ENCODE measurements around the gene CCDC92B. TPM values are rescaled to one million over a fixed set of nuclear protein-coding genes. Genes with fewer than 3 reads are reported as not detected.

The CCDC92B gene
- total RNA-seq, 1 donor from 2014 or later: 0.68 TPM

DNA sequence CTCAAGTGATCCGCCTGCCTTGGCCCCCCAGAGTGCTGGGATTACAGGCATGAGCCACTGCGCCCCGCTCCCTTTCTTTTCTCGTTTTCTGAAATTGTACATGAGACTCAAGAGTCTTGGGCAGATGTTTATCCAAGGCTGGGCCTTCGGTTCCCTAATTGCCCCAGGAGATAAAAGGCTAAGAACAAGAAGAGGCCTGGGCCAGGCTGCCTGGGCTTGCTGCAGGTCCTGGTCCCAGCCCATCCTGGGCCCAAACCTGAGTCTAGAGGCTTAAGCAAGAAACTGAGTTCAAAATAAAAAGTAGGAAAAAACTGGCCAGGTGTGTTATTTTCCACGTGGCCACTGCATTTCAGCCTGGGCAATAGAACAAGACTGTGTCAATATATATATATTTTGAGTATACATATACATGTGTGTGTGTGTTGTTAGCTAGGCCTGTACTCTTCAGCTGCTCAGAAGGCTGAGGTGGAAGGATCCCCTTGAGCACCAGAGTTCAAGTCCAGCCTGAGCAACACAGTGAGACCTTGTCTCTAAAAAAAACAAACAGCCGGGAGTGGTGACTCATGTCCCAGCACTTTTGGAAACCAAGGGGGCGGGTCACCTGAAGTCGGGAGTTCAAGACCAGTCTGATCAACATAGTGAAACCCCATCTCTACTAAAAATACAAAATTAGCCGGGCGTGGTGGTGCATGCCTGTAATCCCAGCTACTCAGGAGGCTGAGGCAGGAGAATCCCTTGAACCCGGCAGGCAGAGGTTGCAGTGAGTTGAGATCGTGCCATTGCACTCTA, 31.1 kb downstream of the CCDC92B start:
- ATAC-seq: peak; percentile 61

DNA sequence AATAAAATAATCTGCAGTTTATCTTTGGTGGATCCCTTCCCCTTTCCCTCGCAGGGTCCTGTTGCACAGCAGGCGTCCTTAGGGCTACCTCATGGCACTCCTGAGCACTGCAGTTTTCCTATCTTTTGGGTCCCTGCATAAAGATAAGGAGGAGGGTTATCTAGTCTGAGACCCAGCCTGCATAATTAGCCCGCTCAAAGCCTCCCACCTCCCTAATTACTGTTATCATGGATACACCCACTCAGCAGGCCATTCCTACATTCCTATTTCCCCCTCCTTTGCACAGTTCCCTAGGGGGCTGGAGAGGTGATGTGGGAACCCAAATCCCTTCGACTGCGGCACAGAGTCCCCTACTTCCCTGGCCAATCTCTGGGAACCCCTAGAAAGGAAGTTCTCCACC, 32.8 kb downstream of the CCDC92B start:
- ATAC-seq: no peak

DNA sequence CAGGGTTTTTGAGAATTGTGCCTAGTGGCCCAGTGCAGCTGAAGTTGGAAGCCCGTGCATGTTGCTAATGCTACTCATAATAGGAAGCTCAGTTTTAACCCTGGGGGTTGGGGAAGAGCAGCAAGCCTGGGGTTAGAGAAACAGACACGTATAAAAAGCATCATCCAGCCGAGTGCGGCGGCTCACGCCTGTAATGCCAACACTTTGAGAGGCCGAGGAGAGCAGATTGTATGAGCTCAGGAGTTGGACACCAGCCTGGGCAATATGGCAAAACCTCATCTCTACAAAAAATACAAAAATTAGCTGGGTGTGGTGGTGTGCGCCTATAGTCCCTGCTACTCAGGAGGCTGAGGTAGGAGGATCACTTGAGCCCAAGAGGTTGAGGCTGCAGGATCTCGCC, 35.6 kb downstream of the CCDC92B start:
- no peak for ATAC-seq

DNA sequence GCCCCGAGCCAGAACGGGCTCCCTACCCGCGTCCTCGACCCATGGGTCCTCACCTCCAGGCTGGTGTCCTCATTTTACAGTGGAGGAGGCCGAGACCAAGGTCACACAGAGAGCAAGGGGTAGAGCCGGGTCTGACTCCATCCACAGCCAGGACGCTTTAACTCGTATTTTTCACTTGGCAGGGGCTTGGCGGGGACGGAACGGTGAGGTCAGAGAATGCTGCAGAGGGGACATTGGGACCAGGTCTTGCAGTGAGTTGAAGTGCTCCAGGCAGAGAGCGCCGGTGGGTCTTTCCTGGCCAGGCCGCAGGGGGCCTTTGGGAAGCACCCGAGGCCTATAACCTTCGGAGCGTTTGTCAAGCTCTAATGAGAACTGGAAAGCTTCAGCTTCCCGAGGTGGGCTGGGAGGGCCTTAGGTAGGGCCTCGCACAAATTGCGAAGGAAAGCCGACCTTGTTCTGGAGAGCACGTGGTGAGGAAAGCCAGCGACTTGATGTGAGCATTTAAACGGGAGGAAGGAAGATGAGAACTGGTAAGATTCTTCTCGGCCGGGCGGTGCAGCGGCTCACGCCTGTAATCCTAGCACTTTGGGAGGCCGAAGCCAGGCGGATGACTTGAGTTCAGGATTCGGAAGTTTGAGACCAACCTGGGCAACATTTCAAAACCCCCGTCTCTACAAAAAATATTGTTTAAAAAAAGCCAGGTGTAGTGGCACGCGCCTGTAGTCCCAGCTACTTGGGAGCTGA, 37.0 kb downstream of the CCDC92B start:
- ATAC-seq: peak; percentile 0

DNA sequence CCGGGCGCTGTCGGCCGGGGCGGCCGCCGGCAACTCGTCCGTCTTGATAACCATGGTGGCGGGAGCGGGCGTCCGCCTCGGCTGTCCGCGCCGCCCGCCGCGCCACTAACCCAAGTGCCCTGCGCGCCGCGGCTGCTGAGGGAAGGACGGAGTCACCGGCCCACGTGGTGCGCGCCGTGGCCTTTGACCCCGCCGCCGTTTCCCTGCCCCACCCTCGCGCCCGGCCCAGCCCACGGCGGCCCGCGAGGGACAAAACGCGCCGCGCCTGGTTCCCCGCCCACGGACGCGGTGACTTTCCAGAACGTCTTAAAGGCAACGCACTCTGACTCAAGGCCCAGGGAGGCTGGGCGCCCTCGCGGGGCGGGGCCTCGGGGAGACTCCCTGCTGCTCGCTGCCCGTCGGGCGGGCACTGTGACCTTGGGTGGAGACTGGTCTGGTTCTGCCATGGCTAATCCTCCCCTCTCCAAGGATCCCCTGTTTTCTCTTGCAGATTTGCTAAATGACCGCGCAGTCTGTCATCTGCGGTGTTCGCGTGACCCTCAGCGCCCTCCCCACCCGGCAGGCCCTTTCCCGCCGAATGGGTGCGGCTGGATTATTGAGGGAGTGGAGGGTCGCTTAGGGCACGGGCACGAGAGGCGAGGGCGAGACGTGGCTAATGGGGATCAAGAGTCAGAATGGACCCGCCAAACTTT, 37.7 kb downstream of the CCDC92B start, which contains the start of gene CLUH:
TSS of gene CLUH (minus strand) at position 157 of the 692 bp plus-strand sequence. CDS start at position 54, 103 bp downstream.
- ATAC-seq: peak; percentile 83

DNA sequence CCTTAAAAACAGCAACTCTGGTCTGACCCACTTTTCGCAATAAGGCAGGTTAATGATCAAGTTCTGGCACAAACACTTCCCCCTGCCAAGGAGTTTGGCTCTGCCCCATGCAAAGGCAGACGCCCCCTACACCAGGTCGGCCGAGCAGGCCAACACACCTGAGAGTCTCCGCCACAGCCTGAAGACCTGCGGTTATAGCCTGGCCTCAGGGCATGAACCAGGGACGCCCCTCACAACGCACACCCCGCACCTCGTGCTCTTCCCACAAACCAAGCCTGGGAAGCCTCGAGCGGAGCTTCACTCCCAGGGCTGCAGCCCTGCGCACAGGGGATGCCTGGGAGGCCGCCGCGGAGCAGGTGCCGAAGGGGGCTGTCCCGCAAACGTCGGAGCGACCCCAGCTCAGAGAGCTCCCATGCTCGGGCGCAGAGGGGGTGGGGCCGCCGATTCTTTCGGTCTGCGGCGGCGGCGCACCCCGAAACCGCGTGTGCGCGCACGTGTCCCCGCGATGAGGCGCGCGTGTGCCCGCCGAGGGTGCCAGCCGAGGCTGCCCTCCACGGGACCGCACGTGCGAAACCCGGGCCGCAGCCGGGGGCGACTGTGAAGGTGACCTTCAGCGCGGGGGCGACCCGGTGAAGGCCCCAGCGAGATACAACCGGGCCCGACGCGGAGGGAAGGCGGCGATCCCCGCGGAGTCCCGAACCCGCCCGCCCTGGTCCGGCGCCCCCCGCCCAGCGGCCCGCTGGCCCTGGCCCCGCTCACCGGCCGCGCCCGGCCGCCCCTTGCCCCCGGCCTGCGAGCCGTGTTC, 38.4 kb downstream of the CCDC92B start:
- peak; percentile 10 for ATAC-seq

DNA sequence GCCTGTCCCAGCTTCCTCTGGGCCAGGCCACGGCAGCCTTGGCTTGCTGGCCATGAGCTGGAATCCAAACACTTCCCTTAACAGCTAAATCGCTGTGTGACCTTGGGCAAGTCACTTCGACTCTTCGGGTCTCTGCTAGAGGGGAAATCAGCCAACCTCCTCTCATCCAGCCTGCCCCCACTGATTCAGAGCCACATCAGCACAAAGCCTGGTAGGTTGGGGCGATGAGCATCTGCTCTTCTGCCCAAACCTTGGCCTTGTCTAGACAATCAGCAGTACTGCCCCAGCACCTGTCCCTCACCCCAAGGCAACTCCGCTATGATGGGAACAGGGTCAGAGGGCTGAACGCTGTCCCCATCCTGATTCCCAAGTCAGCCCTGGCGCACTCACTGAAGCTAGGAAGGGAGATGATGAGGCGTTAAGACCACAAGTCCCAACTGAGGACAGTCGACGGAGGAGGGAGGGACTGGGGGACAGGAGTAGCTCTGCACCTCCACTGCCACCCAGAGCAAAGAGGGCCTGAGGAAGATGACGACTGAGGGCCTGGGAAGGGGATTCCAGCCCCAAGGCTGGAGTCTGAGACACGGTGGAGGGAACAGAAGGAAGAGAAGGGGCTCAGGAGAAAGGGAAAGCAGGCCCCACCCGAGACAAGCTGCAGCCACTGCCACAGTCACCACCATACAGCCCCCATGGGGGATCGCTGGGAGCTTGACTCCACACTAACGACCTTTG, 39.2 kb downstream of the CCDC92B start:
- ATAC-seq: no peak

DNA sequence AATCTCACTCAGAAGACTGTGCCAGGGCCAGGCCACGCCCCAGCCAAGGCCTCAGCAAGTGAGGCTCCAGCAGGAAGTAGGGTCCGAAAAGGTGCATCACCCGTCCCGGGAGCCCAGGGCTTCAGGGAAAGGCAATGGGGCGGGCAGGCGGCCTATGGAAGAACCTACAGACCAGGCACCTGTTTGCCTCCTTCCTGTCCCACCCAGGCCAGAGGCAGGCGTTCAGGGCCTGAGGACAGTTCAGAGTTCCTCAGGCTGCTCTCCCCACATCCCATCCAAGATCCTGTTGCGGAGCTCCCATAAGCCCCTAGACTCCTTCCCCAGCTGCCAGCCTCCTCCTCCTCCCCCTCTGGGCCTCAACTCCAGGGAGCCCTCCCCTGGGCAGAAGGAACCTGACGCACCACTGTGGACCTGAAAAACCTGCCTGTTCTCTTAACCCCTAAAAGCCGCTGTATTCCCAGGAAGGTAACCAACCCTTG, 40.2 kb downstream of the CCDC92B start:
- ATAC-seq: peak; percentile 66

DNA sequence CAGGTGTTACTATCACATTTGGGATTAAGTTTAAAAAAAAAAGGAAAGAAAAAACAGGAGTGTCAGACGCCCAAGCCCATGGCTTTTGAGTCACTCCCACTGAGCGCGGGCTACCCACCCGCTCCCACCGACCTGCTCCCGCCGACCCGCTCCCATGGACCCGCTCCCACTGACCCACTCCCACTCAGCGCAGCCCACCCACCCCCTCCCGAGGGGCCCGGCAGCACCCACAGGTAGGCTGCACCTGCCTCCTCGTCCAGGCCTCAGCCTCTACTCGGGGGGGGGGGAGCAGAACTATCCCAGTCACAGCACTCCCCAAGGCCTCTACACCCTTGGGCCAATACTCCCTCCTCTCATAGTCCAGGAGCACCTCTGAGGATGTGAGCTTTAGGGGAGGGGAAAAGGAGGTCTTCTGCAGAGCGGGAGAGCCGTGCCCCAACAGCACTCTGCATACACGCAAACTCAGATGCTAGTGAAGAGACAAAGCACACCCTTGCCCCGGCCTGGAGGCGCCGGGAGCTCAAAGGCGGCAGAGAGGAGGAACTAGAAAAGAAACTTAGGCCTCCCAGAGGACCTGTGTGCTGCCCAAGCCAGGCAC, 40.8 kb downstream of the CCDC92B start:
- ATAC-seq: no peak

DNA sequence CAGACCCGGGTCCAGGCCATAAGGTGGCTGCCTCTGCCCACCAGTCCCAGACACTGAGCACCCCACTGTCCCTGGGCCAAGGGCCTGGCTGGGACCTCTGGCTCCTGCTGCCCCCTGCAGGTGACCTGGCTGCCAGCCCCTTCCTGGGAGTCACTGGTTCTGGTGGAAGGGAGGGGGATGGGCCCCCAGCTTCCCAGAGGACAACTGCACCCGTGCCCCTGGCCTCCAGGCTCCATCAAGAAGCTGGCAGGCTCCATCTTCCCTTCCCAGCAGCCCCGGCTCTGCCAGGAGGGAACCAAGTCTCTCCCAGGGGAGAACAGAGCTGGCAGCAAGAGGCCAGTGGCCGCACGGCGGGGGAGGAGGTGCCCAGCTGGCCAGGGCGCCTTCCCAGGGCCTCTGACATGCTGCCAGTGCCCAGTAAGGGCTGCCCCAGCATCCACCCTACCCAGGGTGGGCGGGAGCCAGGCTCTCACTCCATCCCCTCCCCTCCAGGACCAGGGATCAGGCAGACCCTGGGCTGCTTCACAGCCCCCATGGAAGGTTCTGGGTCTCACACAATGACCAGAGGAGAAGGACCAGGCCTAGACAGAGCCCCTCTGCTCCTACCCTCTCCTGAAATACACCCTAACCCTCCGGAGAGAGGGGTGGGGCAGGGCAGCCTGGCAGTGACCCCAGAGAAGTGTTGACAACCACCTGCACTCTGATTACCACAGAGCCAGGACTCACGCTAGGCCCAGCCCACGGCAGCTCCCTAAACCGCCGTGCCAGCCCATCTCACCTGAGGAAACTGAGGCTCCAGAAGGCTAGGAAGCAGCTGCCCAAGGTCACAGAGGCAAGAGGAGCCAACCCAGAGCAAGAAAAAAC, 41.5 kb downstream of the CCDC92B start:
- ATAC-seq: no peak

DNA sequence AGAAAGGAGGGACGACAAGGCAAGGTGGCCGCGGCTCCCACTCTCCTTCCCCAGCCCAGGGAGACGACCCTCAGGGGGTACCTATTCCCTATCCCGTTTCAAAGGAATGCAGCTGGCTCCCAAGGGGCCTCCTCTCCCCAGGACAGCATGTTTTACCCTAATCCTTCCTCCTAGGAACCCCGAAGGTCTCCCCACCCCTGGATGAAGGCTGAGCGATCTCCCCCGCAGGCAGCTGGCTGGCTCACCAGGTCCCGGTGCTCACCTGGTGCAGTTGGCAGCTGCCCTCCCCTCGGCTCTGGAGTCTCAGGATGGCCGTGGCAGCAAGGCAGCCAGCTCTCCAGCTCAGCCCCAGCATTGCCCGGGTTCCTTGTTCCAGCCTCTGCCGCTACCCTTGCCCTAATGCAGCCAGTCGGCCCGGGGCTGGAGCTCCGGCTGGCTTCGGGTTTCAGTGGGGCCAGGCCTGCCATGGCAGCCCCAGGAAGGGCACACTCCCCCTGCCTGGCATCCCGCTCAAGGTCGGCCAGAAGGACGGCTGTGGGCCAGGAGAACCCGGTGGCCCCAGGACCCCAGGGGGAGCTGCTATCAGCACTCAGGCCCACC, 42.4 kb downstream of the CCDC92B start:
- ATAC-seq: no peak

DNA sequence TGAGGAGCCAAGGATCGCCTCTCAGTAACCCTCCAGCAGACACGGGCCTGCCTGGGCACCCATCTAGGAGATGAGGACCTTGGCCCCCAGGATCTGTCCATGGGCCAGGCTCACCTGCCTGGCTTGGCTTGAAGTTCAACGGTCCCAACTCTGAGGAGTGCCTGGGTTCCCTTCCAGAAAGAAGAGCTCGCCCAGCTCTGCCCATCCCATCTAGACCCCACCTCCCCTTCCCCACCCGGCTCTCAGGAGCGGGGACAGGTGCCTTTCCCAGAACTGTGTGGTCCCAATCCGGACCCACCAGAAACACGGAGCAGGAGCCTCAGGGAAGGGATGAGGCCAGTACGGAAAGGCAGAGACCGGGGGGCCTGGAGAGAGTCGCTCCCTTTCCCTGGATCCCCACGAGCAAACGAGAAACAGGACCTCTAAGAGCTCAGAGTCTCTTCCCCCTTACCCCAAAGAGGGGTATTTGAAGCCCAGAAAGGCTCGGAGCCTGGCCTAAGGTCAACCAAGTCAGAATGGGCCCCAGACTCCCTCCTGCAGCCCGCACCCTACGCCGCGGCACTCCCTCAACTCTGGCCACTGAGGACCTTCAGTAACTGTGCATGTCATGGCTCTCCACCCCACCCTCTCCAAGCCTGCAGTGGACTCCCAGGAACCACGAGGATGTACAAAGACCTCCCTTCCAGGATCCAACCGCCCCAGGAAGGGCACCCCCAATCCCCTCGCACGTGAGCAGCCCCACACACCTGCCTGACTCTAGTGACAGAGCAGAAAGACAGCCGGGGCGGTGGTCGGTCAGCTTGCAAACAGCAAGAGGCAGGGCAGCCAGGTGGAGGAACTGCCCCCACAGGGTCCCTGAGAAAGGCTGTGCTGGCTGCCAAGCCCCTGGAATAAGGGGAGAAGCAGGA, 43.3 kb downstream of the CCDC92B start:
- ATAC-seq: no peak

DNA sequence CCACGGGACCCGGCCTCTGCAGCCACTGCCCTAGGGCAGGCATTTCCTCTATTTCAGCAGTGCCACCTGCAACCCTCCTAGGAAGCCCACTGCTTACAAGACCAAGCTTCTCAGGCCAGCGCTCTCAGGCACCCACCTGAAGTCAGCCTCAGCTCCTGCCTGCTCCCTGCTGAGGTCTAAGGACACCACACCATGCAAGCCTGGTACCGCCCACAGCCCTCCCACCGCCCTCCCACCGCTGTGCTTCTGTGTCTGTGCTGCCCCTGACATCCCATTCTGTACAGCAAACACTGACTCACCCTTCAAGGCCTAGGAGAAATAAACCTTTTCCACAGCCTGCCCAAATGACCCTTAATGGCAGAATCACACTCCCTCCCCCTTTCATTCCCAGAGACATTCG, 44.2 kb downstream of the CCDC92B start:
- no peak for ATAC-seq

DNA sequence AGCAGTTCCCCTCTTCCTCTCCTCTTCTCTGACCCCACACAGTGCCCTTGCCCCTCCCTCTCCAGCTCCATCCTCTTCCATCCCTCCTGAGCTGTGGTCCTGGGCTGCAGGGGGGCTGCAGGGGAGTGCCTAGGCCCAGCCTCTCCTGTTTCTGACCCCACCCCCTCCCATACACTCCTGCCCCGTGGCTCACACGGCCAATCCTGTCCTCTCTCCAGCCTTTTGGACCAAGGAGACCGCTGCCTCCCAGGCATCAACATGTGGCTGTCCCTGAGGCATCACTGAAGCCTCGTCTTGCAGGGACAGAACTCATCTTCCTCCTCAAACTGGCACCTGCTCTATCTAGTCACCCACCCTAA, 44.6 kb downstream of the CCDC92B start:
- no peak for ATAC-seq

DNA sequence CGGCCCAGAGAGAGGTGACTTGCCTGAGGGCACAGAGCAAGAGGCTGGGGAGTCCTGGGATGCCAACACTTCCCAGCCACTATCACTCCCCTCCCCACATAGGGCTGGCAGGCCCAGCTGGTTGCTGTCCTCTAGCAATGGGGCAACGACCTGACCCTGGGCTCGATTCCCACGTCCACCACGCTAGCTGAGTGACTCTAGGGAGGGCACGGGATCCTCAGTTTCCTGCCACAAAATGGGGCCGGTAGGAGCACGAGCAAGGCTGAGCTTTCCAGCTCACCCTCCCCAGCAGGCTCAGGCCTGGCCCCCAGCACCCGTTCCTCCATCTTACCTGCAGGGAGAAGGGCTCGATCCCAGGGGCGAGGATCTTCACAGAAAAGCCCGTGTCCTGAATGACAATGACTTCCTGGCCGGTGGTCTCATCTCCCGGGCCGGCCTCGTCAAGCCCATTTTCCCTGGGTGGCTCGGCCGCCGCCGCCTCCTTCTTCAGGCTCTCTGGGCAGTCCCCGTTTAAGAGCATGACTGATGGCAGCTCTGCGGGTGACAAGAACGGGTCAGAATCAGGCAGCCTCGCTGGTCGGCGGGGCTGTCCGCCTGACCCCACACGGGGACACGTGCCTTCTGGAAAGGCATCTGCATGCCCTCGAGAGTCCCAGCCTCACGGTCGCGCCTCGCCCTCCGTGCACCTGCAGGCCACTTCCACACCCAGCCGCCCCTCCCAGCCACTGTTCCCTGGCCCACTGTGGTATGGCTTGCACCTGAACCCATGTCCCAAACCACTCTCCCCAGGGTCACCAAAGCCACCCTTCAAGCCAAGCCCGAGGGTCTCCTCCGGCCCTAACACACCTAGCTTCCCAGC, 45.2 kb downstream of the CCDC92B start:
- no peak for ATAC-seq

DNA sequence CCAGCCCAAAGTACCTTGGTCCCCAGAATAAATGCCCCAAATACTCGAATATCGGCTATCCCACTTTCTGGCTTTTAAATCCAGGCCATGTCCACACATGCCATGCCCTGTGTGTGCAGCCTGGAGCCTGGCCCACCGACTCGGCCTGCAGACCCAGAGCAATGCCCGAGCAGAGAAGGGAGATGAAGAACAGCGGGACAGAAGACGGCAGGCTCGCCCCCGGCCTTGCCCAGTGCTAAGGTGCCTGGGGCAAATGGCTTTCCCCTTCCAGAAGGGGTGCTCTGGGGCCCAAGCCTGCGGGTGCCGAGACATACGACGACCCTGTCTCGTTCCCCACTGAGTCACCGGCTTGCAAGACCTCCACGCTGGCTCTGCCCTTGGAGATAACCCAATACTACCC, 45.8 kb downstream of the CCDC92B start:
- ATAC-seq: no peak

DNA sequence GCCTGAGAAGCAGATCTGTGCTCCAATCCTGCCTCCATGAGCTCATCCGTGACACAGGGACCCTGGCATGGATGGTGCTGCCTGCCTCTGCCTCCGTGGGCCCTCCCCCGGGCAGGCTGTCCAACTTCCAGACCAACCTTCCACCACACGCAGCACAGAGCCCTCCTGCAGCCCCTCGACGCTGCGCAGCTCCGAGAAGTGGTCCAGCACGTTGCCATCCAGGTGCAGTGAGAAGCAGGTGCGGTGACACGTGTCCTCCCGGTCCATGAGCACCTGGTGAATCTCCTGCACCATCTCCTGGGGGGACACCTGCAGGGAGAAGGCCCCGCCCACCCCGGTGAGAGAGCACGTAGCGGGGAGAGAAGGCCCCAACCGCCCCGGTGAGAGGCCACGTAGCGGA, 46.3 kb downstream of the CCDC92B start:
- ATAC-seq: no peak
